Parathyroid adenoma (tissue), 2 donors: Measurements from ENCODE around the gene PTPRT.

Experiments used
- H2AFZ ChIP-seq: fragments of 300-600 bp; sonication (generic); one replicate; pipeline ENCODE4 v1.7.0; 2017; ENCODE audit warnings: antibody characterized with exemption, mild to moderate bottlenecking
- H3K27ac ChIP-seq: fragments of 300-600 bp; sonication (generic); one replicate; pipeline ENCODE4 v1.7.0; 2017
- H3K27me3 ChIP-seq: fragments of 300-600 bp; sonication (generic); one replicate; pipeline ENCODE4 v1.7.0; 2017; ENCODE audit warnings: low read length; ENCODE audit not compliant: control insufficient read depth, insufficient read depth
- H3K36me3 ChIP-seq: fragments of 300-600 bp; sonication (generic); one replicate; pipeline ENCODE4 v1.7.0; 2017; ENCODE audit warnings: low read length; ENCODE audit not compliant: control insufficient read depth, insufficient read depth
- H3K4me1 ChIP-seq: fragments of 300-600 bp; sonication (generic); one replicate; pipeline ENCODE4 v1.7.0; 2017; ENCODE audit warnings: control low read depth
- H3K4me2 ChIP-seq: fragments of 300-600 bp; sonication (generic); one replicate; pipeline ENCODE4 v1.7.0; 2017; ENCODE audit warnings: low read length
- H3K4me3 ChIP-seq: fragments of 300-600 bp; sonication (generic); one replicate; pipeline ENCODE4 v1.7.0; 2017; ENCODE audit warnings: low read depth, low read length
- H3K79me2 ChIP-seq: fragments of 300-600 bp; sonication (generic); one replicate; pipeline ENCODE4 v1.7.0; 2017; ENCODE audit warnings: control low read depth
- H3K9ac ChIP-seq: fragments of 300-600 bp; sonication (generic); one replicate; pipeline ENCODE4 v1.7.0; 2017; ENCODE audit warnings: mild to moderate bottlenecking
- H3K9me3 ChIP-seq: fragments of 300-600 bp; sonication (generic); one replicate; pipeline ENCODE4 v1.7.0; 2017; ENCODE audit warnings: low read length; ENCODE audit not compliant: control insufficient read depth
- CTCF ChIP-seq: fragments of 300-600 bp; sonication (generic); IDR thresholded peaks from one replicate; pipeline ENCODE4 v1.7.0; 2017; ENCODE audit warnings: antibody characterized with exemption, mild to moderate bottlenecking
- donor health status: primary hyperparathyroidism.

The PTPRT gene

GRCh38 chr20:42945234-42945994 lies 244.3 kb downstream of the PTPRT start:
- no peak overlapping the region for H3K4me2 ChIP-seq
- no peak overlapping the region for H3K27ac ChIP-seq
- peaks cover 29% of the 10 kb centered on the region for H3K4me1 ChIP-seq
- H3K4me3 ChIP-seq, result no peak overlapping the region
- H3K27me3 ChIP-seq, result no peaks in the 10 kb centered on the region
- no peaks in the 10 kb centered on the region for H3K79me2 ChIP-seq
- H3K9me3 ChIP-seq, result no peaks in the 10 kb centered on the region
- TF ChIP-seq CTCF, result no peak
- H2AFZ ChIP-seq, result no peak overlapping the region
- H3K9ac ChIP-seq, result no peak overlapping the region
- no peaks in the 10 kb centered on the region for H3K36me3 ChIP-seq

GRCh38 chr20:42941629-42942028 lies 248.1 kb downstream of the PTPRT start:
- H3K4me2 ChIP-seq, result no peak overlapping the region

DNA sequence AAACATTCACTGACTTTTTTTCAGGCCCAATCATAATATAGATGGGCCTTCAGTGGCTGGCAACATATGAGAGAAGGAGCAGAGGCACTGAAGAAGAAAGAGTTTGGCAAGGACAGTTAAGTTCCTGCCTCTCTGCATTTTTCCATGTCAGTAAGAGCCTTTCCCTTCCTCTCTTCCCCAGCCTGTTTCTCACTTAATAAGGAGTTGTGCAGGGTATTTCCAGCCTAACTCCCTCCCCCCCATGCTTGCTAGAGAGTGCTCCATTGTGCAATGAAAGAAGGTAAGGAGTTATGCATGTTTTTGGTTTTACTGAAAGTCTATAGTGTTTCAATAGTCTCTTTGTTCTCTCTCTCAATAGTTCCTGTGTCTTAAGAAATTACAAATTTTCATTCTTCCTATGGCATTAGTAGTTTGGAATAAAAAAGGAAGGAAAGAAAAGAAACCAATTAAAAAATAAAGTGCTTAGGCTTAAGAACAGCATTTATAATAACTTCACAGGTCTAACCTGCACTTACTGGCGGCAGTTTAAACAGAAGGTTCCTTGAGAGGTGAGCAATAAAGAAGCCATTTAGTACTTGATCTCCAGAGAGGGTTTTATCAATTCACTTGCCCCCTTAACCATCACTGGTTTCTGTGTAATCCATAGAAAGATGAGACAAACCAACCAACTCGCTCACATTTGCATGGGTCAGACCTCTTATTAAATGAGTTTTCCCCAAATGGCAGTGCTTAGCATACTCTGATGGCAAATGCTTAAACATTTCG lies 251.1 kb downstream of the PTPRT start:
- no peaks in the 10 kb centered on the region for H3K9me3 ChIP-seq
- TF ChIP-seq CTCF, result no peak
- H3K4me1 ChIP-seq, result peaks cover 23% of the 10 kb centered on the region
- H3K36me3 ChIP-seq, result no peaks in the 10 kb centered on the region
- no peak overlapping the region for H3K4me2 ChIP-seq
- no peak overlapping the region for H2AFZ ChIP-seq
- no peaks in the 10 kb centered on the region for H3K27me3 ChIP-seq
- no peak overlapping the region for H3K9ac ChIP-seq
- no peak overlapping the region for H3K27ac ChIP-seq
- H3K79me2 ChIP-seq, result peaks cover 8% of the 10 kb centered on the region
- H3K4me3 ChIP-seq, result no peak overlapping the region

More at GRCh38 chr20:42941629-42942028, 248.1 kb downstream of the PTPRT start:
- no peaks in the 10 kb centered on the region for H3K9me3 ChIP-seq
- no peak for TF ChIP-seq CTCF
- H3K79me2 ChIP-seq, result no peaks in the 10 kb centered on the region
- H3K36me3 ChIP-seq, result no peaks in the 10 kb centered on the region
- H3K4me3 ChIP-seq, result no peak overlapping the region
- H3K9ac ChIP-seq, result no peak overlapping the region
- H3K27me3 ChIP-seq, result no peaks in the 10 kb centered on the region
- peak overlapping the region; percentile 29 for H3K27ac ChIP-seq
- peaks cover 27% of the 10 kb centered on the region for H3K4me1 ChIP-seq
- H2AFZ ChIP-seq, result no peak overlapping the region

DNA sequence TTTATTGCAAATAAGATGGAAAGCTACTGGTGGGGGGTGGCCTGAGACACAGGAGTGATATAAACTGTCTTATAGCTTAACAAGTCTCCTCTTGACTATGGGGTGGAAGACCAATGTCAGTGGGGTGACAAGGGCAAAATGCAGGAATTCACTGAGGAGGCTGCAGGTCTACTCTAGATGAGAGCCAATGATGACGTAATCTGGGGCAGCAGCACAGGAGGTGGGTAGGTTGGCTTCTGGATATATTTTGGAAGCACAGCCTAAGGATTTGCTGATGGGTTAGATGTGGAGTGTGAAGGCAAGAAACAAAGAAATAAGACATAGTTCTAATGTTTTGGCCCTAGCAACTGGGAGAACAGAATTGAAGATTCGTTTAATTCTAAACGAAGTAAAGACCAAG lies 253.2 kb downstream of the PTPRT start:
- no peaks in the 10 kb centered on the region for H3K36me3 ChIP-seq
- H3K4me3 ChIP-seq, result no peak overlapping the region
- H3K9ac ChIP-seq, result no peak overlapping the region

More for the DNA sequence above, 253.2 kb downstream of the PTPRT start:
- Histone ChIP-seq H3K9me3 (no peaks in the 10 kb centered on the region), H3K4me2 (no peak overlapping the region), H2AFZ (no peak overlapping the region), H3K27me3 (no peaks in the 10 kb centered on the region), H3K27ac (no peak overlapping the region), H3K4me1 (peaks cover 11% of the 10 kb centered on the region), H3K79me2 (peaks cover 25% of the 10 kb centered on the region)
- no peak for TF ChIP-seq CTCF
